ENCODE results near the gene FUT2.
A peak's percentile ranks its signal among the peaks of the same experiment; 100 is the strongest.

Gene FUT2

GRCh38 chr19:48739404-48740163, 43.8 kb downstream of the FUT2 start:
- Histone ChIP-seq H3K9ac (ENCODE audit: low read depth, low read length) (no peak overlapping the region), H3K36me3 (ENCODE audit: insufficient read depth, low read depth, low read length) (no peaks in the 10 kb centered on the region), H3K4me3 (ENCODE audit: low read length) (peak overlapping the region; percentile 63; the same call in 1 of the 2 replicates), H3K4me1 (ENCODE audit: insufficient read depth, low read length) (peaks cover 4% of the 10 kb centered on the region; the same call in 1 of the 2 replicates), H3K27me3 (ENCODE audit: insufficient read depth, low read length) (peaks cover 24% of the 10 kb centered on the region), H3K9me3 (ENCODE audit: insufficient read depth, low read depth, low read length) (no peaks in the 10 kb centered on the region), H3K27ac (ENCODE audit: low read length) (no peak overlapping the region)

GRCh38 chr19:48740164-48740972, 44.6 kb downstream of the FUT2 start, which contains the start of gene RASIP1:
RASIP1 (minus strand) TSS chr19:48740610; CDS start chr19:48740282, 328 bp downstream.
- H3K36me3 ChIP-seq (ENCODE audit: insufficient read depth, low read depth, low read length), result no peaks in the 10 kb centered on the region
- no peaks in the 10 kb centered on the region for H3K9me3 ChIP-seq (ENCODE audit: insufficient read depth, low read depth, low read length)
- peaks cover 24% of the 10 kb centered on the region for H3K27me3 ChIP-seq (ENCODE audit: insufficient read depth, low read length)
- H3K27ac ChIP-seq (ENCODE audit: low read length), result no peak within 1 kb of the TSS
- H3K4me3 ChIP-seq (ENCODE audit: low read length), result peak within 1 kb of the TSS; percentile 63; the same call in 1 of the 2 replicates
- peaks cover 4% of the 10 kb centered on the region; the same call in 1 of the 2 replicates for H3K4me1 ChIP-seq (ENCODE audit: insufficient read depth, low read length)
- H3K9ac ChIP-seq (ENCODE audit: low read depth, low read length), result no peak within 1 kb of the TSS

GRCh38 chr19:48741129-48741999, 45.6 kb downstream of the FUT2 start:
- Histone ChIP-seq H3K4me1 (ENCODE audit: insufficient read depth, low read length) (peaks cover 4% of the 10 kb centered on the region; the same call in 1 of the 2 replicates), H3K9me3 (ENCODE audit: insufficient read depth, low read depth, low read length) (no peaks in the 10 kb centered on the region), H3K27ac (ENCODE audit: low read length) (no peak overlapping the region), H3K27me3 (ENCODE audit: insufficient read depth, low read length) (peaks cover 24% of the 10 kb centered on the region), H3K36me3 (ENCODE audit: insufficient read depth, low read depth, low read length) (no peaks in the 10 kb centered on the region), H3K9ac (ENCODE audit: low read depth, low read length) (no peak overlapping the region), H3K4me3 (ENCODE audit: low read length) (peak overlapping the region; percentile 41)

GRCh38 chr19:48742096-48742495, 46.3 kb downstream of the FUT2 start:
- Histone ChIP-seq H3K27ac (ENCODE audit: low read length) (no peak overlapping the region), H3K4me3 (ENCODE audit: low read length) (0 out of 2 replicates have a peak overlapping the region, but pooled peaks have one; percentile 41)

GRCh38 chr19:48745208-48745995, 49.6 kb downstream of the FUT2 start:
- Histone ChIP-seq H3K9me3 (ENCODE audit: insufficient read depth, low read depth, low read length) (no peaks in the 10 kb centered on the region), H3K27ac (ENCODE audit: low read length) (no peak overlapping the region), H3K36me3 (ENCODE audit: insufficient read depth, low read depth, low read length) (peaks cover 19% of the 10 kb centered on the region; the same call in 1 of the 2 replicates), H3K9ac (ENCODE audit: low read depth, low read length) (no peak overlapping the region), H3K27me3 (ENCODE audit: insufficient read depth, low read length) (peaks cover 9% of the 10 kb centered on the region), H3K4me1 (ENCODE audit: insufficient read depth, low read length) (no peaks in the 10 kb centered on the region; the same call in 1 of the 2 replicates), H3K4me3 (ENCODE audit: low read length) (no peak overlapping the region)

More at GRCh38 chr19:48742096-48742495, 46.3 kb downstream of the FUT2 start:
- H3K9ac ChIP-seq (ENCODE audit: low read depth, low read length), result no peak overlapping the region
- peaks cover 24% of the 10 kb centered on the region for H3K27me3 ChIP-seq (ENCODE audit: insufficient read depth, low read length)
- H3K4me1 ChIP-seq (ENCODE audit: insufficient read depth, low read length), result peaks cover 4% of the 10 kb centered on the region; the same call in 1 of the 2 replicates
- H3K36me3 ChIP-seq (ENCODE audit: insufficient read depth, low read depth, low read length), result no peaks in the 10 kb centered on the region
- H3K9me3 ChIP-seq (ENCODE audit: insufficient read depth, low read depth, low read length), result no peaks in the 10 kb centered on the region

GRCh38 chr19:48746110-48746509, 50.3 kb downstream of the FUT2 start:
- Histone ChIP-seq H3K4me1 (ENCODE audit: insufficient read depth, low read length) (no peaks in the 10 kb centered on the region; the same call in 1 of the 2 replicates), H3K36me3 (ENCODE audit: insufficient read depth, low read depth, low read length) (peaks cover 23% of the 10 kb centered on the region), H3K27me3 (ENCODE audit: insufficient read depth, low read length) (peaks cover 2% of the 10 kb centered on the region; the same call in 1 of the 2 replicates), H3K9ac (ENCODE audit: low read depth, low read length) (peak overlapping the region; percentile 69; the same call in 1 of the 2 replicates), H3K4me3 (ENCODE audit: low read length) (peak overlapping the region; percentile 82; the same call in 1 of the 2 replicates), H3K9me3 (ENCODE audit: insufficient read depth, low read depth, low read length) (no peaks in the 10 kb centered on the region), H3K27ac (ENCODE audit: low read length) (peak overlapping the region; percentile 3)

- H3K4me1 ChIP-seq (ENCODE audit: insufficient read depth, low read length), result no peaks in the 10 kb centered on the region; the same call in 1 of the 2 replicates
- peaks cover 23% of the 10 kb centered on the region for H3K36me3 ChIP-seq (ENCODE audit: insufficient read depth, low read depth, low read length)
- H3K4me3 ChIP-seq (ENCODE audit: low read length), result peak within 1 kb of the TSS; percentile 82
- H3K27me3 ChIP-seq (ENCODE audit: insufficient read depth, low read length), result peaks cover 2% of the 10 kb centered on the region; the same call in 1 of the 2 replicates
- H3K27ac ChIP-seq (ENCODE audit: low read length), result peak within 1 kb of the TSS; percentile 3
- peak within 1 kb of the TSS; percentile 69; the same call in 1 of the 2 replicates for H3K9ac ChIP-seq (ENCODE audit: low read depth, low read length)
- H3K9me3 ChIP-seq (ENCODE audit: insufficient read depth, low read depth, low read length), result no peaks in the 10 kb centered on the region
Measured at GRCh38 chr19:48746738-48747575, 51.2 kb downstream of the FUT2 start, which contains the start of gene IZUMO1. IZUMO1 (minus strand) TSS chr19:48746909; CDS start chr19:48745859, 1,050 bp downstream.

GRCh38 chr19:48749571-48750198, 53.9 kb downstream of the FUT2 start:
- Histone ChIP-seq H3K9ac (ENCODE audit: low read depth, low read length) (no peak overlapping the region), H3K36me3 (ENCODE audit: insufficient read depth, low read depth, low read length) (peaks cover 23% of the 10 kb centered on the region), H3K4me1 (ENCODE audit: insufficient read depth, low read length) (peaks cover 8% of the 10 kb centered on the region; the same call in 1 of the 2 replicates), H3K27me3 (ENCODE audit: insufficient read depth, low read length) (peaks cover 23% of the 10 kb centered on the region), H3K27ac (ENCODE audit: low read length) (no peak overlapping the region), H3K9me3 (ENCODE audit: insufficient read depth, low read depth, low read length) (no peaks in the 10 kb centered on the region), H3K4me3 (ENCODE audit: low read length) (no peak overlapping the region)

GRCh38 chr19:48750351-48750750, 54.6 kb downstream of the FUT2 start:
- Histone ChIP-seq H3K4me3 (ENCODE audit: low read length) (no peak overlapping the region), H3K27me3 (ENCODE audit: insufficient read depth, low read length) (peaks cover 23% of the 10 kb centered on the region), H3K27ac (ENCODE audit: low read length) (no peak overlapping the region), H3K9ac (ENCODE audit: low read depth, low read length) (no peak overlapping the region), H3K4me1 (ENCODE audit: insufficient read depth, low read length) (peaks cover 11% of the 10 kb centered on the region; the same call in 1 of the 2 replicates), H3K9me3 (ENCODE audit: insufficient read depth, low read depth, low read length) (no peaks in the 10 kb centered on the region), H3K36me3 (ENCODE audit: insufficient read depth, low read depth, low read length) (peaks cover 23% of the 10 kb centered on the region)

All from iPS-20b (cell line).